GM10248 (cell line): ENCODE data around the gene SLIT1.

ENCODE experiments used
- CTCF ChIA-PET: fragments of 300-600 bp; sonication (Branson Sonifier 250); formaldehyde crosslinking; extraction: SDS; loops from one replicate; lab custom pipeline; 2021; ENCODE audit warnings: antibody characterized with exemption; lab: Yijun Ruan, JAX
- POLR2A ChIA-PET: fragments of 350-650 bp; sonication (Branson Sonifier 250); formaldehyde crosslinking; extraction: SDS; loops from one replicate; lab custom pipeline; 2020; ENCODE audit warnings: antibody characterized with exemption; lab: Yijun Ruan, JAX
- DNase-seq: peaks from one replicate; pipeline ENCODE4 v3.0.0; 2012; ENCODE audit errors: extremely low spot score
- TF ChIP-seq, protein P1 (sequence below): IDR thresholded peaks from 2 replicates; pipeline ENCODE4 v1.5.1; 2012; ENCODE audit warnings: mild to moderate bottlenecking, low read depth; ENCODE audit errors: extremely low read depth, missing control alignments, control extremely low read depth

The SLIT1 gene

DNA sequence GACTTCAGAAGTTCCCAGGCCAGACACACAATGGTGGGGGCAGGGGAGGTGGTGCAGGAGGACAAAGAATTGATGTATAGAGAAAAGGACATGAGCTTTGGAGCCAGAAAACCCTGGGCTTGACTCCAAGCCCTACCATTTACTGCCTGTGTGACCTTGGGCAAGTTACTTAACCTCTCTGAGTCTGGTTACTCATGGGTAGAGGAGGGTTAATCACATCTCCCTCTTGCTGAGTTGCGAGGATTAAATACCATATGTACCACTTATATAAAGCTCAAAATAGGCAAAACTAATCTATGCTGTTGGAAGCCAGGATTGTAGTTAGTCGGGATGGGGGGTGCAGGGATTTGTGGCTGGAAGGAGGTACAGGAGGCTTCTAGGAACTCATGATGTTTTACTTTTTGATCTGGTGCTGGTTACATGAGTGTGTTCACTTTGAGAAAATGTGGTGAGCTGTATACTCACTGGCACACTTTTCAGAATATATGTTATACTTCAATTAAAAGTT, 106.8 kb downstream of the SLIT1 start:
- DNase-seq: no peak
- TF ChIP-seq, protein P1, sequence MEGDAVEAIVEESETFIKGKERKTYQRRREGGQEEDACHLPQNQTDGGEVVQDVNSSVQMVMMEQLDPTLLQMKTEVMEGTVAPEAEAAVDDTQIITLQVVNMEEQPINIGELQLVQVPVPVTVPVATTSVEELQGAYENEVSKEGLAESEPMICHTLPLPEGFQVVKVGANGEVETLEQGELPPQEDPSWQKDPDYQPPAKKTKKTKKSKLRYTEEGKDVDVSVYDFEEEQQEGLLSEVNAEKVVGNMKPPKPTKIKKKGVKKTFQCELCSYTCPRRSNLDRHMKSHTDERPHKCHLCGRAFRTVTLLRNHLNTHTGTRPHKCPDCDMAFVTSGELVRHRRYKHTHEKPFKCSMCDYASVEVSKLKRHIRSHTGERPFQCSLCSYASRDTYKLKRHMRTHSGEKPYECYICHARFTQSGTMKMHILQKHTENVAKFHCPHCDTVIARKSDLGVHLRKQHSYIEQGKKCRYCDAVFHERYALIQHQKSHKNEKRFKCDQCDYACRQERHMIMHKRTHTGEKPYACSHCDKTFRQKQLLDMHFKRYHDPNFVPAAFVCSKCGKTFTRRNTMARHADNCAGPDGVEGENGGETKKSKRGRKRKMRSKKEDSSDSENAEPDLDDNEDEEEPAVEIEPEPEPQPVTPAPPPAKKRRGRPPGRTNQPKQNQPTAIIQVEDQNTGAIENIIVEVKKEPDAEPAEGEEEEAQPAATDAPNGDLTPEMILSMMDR: no peak
- CTCF ChIA-PET: interaction anchor here (1.0 to 16.9 kb wide), 2 partner anchors 42 to 129 kb away, joined by 3 to 484 read pairs; no protein-coding TSS in a partner anchor
- POLR2A ChIA-PET: no interaction called here

DNA sequence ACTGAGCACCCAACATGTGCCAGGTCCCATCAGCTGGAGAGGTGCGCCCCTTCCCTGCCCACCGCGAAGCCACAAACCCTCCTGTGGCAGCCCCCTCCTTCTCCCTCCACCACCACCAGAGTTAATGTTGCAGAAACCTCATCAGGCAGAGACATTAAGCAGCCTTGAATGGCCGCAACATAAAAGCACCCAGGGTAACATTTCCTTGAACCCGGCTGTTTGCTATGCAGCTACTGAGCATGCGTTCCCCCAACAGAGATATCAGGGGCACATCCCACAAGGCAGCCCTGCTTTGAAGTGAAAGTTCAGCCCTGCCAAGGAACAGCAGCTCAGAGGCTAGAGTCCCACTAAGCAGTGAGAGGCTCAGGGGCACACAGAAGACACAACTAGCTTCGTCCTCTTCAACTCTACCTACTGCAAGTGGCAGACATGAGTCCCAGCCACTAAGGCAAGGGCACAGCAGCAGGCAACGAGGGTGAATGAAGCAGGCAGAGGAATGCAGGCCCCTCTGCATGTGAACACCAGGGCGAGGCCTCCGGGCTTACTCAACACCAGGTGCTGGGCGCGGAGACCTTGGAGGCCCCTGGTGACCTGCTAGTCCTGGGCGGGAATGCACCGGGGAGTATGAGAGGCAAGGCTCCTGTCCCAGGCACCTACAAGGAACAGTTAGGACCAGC, 107.4 kb downstream of the SLIT1 start:
- ChIA-PET CTCF (interaction anchor here (1.0 to 16.9 kb wide), 4 partner anchors 11 to 129 kb away, joined by 3 to 484 read pairs (median 4); no protein-coding TSS in a partner anchor), POLR2A (interaction anchor here (0.6 kb wide), 1 partner anchor 1559 kb away, joined by 7 read pairs; no protein-coding TSS in a partner anchor)
- TF ChIP-seq, protein P1: no peak
- DNase-seq: no peak

DNA sequence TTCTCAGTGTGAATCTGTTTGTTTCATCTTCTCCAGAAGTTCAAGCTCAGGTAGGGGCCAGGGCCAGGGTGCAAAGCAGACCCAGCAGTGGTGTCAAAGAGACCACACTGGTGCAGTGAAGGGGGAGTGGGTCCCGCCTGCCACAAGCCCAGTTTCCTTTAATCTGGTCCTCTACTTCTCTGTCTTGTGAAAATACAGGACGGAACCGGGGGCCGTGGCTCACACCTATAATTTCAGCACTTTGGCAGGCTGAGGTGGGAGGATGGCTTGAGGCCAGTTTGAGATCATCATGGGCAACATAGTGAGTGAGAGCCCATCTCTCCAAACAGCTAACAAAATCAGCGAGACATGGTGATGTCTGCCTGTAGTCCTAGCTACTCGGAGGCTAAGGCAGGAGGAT, 109.0 kb downstream of the SLIT1 start:
- no peak for DNase-seq
- CTCF ChIA-PET: interaction anchor here (1.2 to 16.9 kb wide), 6 partner anchors 13 to 148 kb away, joined by 3 to 484 read pairs (median 5); no protein-coding TSS in a partner anchor
- TF ChIP-seq, protein P1: no peak
- POLR2A ChIA-PET: interaction anchor here (0.5 kb wide), 1 partner anchor 160 kb away, joined by 5 read pairs; no protein-coding TSS in a partner anchor

DNA sequence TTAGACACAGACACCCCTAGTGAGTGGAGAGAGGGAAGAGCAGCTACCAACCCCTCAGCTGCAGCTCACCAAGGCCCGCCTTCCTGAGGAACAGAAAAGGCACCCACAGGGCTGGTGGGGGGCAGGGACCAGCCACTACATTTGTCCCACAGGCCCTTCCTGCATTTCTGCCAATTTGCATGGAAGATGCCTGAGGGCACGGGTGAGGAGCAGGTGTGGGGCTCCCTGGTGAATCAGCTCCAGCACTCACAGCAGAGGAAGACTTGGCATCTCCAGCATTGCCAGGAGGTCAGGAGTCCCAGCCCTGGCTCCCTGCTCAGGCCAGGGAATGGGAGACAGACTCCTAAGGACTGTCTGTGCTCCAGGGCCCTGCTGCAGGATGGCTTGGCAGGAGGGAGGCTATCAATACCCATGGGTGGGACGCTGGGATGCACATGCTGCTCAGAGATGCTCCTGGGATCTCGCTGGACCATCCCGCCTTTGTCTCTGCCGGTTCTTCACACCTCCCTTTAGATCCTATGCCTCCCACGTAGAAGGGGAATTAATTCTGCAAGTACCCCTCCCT, 109.7 kb downstream of the SLIT1 start:
- no peak for DNase-seq
- CTCF ChIA-PET: interaction anchor here (1.2 to 16.9 kb wide), 5 partner anchors 18 to 142 kb away, joined by 3 to 484 read pairs (median 8); no protein-coding TSS in a partner anchor
- POLR2A ChIA-PET: interaction anchor here (0.5 kb wide), 1 partner anchor 161 kb away, joined by 5 read pairs; no protein-coding TSS in a partner anchor
- TF ChIP-seq, protein P1: no peak

DNA sequence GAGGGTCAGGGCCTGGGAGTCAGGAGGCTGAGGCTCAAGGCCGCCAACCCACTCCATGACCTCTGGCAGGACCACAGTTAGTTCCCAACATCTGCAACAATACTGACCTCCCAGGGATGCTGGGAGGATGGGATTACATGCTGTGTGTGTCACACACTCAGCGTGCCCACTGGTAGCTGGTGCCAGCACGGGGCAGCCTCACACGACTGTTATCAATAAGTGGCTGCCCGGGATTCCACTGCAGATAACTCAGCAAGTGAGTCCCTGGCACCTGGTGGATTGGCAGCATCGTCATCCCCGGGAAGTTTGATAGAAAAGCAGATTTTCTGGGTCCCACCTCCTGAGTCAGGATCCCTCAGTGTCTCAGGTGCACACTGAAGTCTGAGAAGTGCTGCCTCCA, 110.3 kb downstream of the SLIT1 start:
- ChIA-PET POLR2A (no interaction called here), CTCF (interaction anchor here (1.2 to 16.9 kb wide), 4 partner anchors 17 to 132 kb away, joined by 3 to 484 read pairs (median 40); no protein-coding TSS in a partner anchor)
- no peak for DNase-seq
- TF ChIP-seq, protein P1: no peak

DNA sequence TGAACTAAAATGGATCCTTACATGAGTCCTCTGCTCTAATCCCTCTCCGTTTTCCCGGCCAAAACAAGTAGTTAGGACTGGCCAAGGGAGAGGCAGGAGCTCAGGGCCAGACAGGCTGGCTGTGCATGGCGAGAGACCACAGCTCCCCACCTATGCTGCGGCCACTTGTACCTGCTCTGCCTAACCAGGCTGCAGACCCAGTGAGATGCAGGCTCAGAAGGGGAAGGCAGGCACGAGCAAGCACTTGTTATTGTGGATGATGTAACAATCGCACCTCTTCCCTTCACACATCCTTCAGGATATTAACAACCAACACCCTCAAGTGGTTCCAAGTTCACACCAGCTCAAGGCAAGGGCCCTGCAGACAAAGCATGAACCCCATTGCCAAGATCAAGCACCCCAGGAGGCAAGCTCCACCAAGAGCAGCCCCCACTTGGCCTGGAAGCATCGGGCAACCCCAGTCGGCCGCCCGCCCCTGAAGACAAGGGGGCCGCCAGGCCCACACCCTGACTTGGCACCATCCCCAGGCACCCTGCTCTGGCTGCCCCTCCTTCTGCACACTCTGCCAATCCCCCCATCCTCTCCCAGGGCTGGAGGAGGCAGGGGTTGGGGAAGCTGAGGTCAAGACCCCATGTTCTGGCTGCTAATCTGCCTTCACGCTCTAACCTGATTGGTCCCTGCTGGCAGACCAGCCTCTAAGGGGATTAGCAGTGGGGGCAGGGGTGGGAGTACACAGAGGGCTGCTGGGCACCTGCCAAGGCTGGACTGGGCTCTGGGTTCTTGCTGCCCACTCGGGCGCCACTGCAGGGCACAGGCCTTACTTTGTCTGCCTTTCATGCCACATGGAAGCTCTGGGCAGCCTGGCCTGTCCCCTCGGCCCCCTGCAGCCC, 111.3 kb downstream of the SLIT1 start:
- POLR2A ChIA-PET: no interaction called here
- CTCF ChIA-PET: interaction anchor here (0.9 to 16.9 kb wide), 11 partner anchors 8 to 160 kb away, joined by 4 to 484 read pairs (median 33); no protein-coding TSS in a partner anchor
- no peak for DNase-seq
- TF ChIP-seq, protein P1: no peak
